Duodenal mucosa (tissue), 2 donors: ENCODE results near the gene CGN.
A peak's percentile ranks its signal among the peaks of the same experiment; 100 is the strongest.

ENCODE experiments used
- H3K27ac ChIP-seq: one replicate; pipeline ENCODE4 v1.7.0; 2013; ENCODE audit warnings: low read depth, low read length
- H3K27me3 ChIP-seq, 2 donors: one replicate each; pipeline ENCODE4 v1.7.0; 2013; ENCODE audit warnings: low read length in 2 of 2, control low read depth in 1 of 2; ENCODE audit not compliant: insufficient read depth in 2 of 2, control insufficient read depth in 1 of 2
- H3K36me3 ChIP-seq, 2 donors: one replicate each; pipeline ENCODE4 v1.7.0; 2013; ENCODE audit warnings: low read length in 2 of 2, control low read depth in 1 of 2; ENCODE audit not compliant: insufficient read depth in 2 of 2, control insufficient read depth in 1 of 2
- H3K4me1 ChIP-seq, 2 donors: one replicate each; pipeline ENCODE4 v1.7.0; 2013; ENCODE audit warnings: low read length in 2 of 2, control low read depth in 1 of 2; ENCODE audit not compliant: insufficient read depth in 2 of 2, control insufficient read depth in 1 of 2
- H3K4me3 ChIP-seq, 2 donors: one replicate each; pipeline ENCODE4 v1.7.0; 2013; ENCODE audit warnings: low read length in 2 of 2, low read depth in 1 of 2
- H3K9ac ChIP-seq, 2 donors: one replicate each; pipeline ENCODE4 v1.7.0; 2013; ENCODE audit warnings: low read length in 2 of 2, low read depth in 1 of 2
- H3K9me3 ChIP-seq, 2 donors: one replicate each; pipeline ENCODE4 v1.7.0; 2013; ENCODE audit warnings: low read length in 2 of 2, control low read depth in 1 of 2; ENCODE audit not compliant: control insufficient read depth in 1 of 2

The CGN gene

GRCh38 chr1:151533870-151534269, 22.7 kb downstream of the CGN start:
- no peak overlapping the region for H3K9ac ChIP-seq
- no peak overlapping the region for H3K4me3 ChIP-seq
- no peaks in the 10 kb centered on the region for H3K9me3 ChIP-seq
- H3K27ac ChIP-seq = no peak overlapping the region
- H3K4me1 ChIP-seq = no peaks in the 10 kb centered on the region
- no peaks in the 10 kb centered on the region for H3K27me3 ChIP-seq
- H3K36me3 ChIP-seq = peaks cover 7 to 62% of the 10 kb centered on the region in 2 donors

GRCh38 chr1:151534662-151535278, 23.6 kb downstream of the CGN start:
- peaks cover 8 to 9% of the 10 kb centered on the region in 2 donors for H3K4me1 ChIP-seq
- H3K9me3 ChIP-seq = no peaks in the 10 kb centered on the region
- H3K27me3 ChIP-seq = no peaks in the 10 kb centered on the region
- H3K27ac ChIP-seq = no peak overlapping the region
- peaks cover 7 to 55% of the 10 kb centered on the region in 2 donors for H3K36me3 ChIP-seq
- no peak overlapping the region for H3K9ac ChIP-seq
- no peak overlapping the region for H3K4me3 ChIP-seq

DNA sequence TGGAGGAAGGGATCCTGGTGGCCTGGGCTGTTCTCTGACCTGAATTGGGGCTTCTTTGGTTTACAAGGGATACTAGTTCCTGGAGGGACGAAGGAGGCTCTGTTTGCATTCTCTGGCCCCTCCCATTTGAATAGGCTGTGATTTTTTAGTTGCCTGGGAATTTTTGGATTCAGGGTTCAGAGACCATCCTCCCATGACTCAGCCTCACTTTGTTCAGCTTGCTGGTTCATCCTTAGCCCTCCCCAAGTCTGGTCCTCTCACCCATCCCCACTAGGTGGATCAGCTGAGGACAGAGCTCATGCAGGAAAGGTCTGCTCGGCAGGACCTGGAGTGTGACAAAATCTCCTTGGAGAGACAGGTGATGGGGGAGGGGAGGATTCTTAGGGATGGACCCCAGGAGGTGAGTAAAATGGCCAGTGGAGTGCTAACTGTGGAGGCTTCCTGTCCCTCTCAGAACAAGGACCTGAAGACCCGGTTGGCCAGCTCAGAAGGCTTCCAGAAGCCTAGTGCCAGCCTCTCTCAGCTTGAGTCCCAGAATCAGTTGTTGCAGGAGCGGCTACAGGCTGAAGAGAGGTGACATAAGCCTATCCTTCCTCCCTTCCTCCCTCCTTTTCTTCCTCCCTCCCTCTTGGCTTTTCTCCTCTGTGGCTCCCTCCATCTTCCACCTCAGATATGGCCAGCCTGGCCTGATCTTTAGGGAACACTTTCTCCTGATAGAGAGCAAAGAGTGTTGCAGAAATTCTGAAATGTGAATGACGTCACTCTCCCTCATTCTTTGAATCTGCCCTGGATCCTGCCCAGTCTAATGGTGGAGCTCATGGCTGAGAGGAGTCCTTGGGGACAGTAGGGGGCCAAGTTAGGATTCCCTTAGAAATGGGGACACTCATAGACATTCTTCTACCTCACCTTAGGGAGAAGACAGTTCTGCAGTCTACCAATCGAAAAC, 24.4 kb downstream of the CGN start:
- Histone ChIP-seq H3K27ac (no peak overlapping the region), H3K27me3 (no peaks in the 10 kb centered on the region), H3K4me1 (peaks cover 10% of the 10 kb centered on the region in 2 donors), H3K9me3 (no peaks in the 10 kb centered on the region), H3K36me3 (peaks cover 7 to 46% of the 10 kb centered on the region in 2 donors), H3K4me3 (no peak overlapping the region), H3K9ac (no peak overlapping the region)

DNA sequence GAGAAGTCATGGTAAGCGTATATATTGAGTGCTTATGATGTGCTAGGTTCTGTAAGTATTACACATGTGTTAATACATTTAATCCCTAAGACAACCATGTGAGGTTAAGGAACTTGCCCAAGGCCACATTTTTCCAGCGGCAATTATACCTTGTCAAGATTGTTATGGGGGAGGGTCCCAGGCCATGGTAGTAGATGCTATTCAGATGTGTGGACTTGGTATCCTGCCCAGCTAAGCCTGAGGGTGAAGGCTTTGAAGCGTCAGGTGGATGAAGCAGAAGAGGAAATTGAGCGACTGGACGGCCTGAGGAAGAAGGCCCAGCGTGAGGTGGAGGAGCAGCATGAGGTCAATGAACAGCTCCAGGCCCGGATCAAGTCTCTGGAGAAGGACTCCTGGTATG, 25.3 kb downstream of the CGN start:
- Histone ChIP-seq H3K9me3 (no peaks in the 10 kb centered on the region), H3K9ac (no peak overlapping the region), H3K4me1 (peaks cover 15% of the 10 kb centered on the region in 2 donors), H3K27me3 (no peaks in the 10 kb centered on the region), H3K36me3 (peaks cover 7 to 38% of the 10 kb centered on the region in 2 donors), H3K4me3 (no peak overlapping the region), H3K27ac (no peak overlapping the region)

GRCh38 chr1:151537112-151537511, 25.9 kb downstream of the CGN start:
- Histone ChIP-seq H3K36me3 (peaks cover 7 to 38% of the 10 kb centered on the region in 2 donors), H3K27ac (no peak overlapping the region), H3K9ac (no peak overlapping the region), H3K27me3 (no peaks in the 10 kb centered on the region), H3K9me3 (no peaks in the 10 kb centered on the region), H3K4me3 (no peak overlapping the region), H3K4me1 (peaks cover 16 to 19% of the 10 kb centered on the region in 2 donors)

GRCh38 chr1:151539321-151540020, 28.3 kb downstream of the CGN start:
- no peaks in the 10 kb centered on the region for H3K27me3 ChIP-seq
- peak overlapping the region; percentile 86 to 87 for H3K4me3 ChIP-seq
- peak overlapping the region; percentile 95 for H3K27ac ChIP-seq
- no peaks in the 10 kb centered on the region for H3K9me3 ChIP-seq
- H3K36me3 ChIP-seq = peaks cover 4 to 30% of the 10 kb centered on the region in 2 donors
- peaks cover 23 to 26% of the 10 kb centered on the region in 2 donors for H3K4me1 ChIP-seq
- peak overlapping the region; percentile 85 to 87 for H3K9ac ChIP-seq

DNA sequence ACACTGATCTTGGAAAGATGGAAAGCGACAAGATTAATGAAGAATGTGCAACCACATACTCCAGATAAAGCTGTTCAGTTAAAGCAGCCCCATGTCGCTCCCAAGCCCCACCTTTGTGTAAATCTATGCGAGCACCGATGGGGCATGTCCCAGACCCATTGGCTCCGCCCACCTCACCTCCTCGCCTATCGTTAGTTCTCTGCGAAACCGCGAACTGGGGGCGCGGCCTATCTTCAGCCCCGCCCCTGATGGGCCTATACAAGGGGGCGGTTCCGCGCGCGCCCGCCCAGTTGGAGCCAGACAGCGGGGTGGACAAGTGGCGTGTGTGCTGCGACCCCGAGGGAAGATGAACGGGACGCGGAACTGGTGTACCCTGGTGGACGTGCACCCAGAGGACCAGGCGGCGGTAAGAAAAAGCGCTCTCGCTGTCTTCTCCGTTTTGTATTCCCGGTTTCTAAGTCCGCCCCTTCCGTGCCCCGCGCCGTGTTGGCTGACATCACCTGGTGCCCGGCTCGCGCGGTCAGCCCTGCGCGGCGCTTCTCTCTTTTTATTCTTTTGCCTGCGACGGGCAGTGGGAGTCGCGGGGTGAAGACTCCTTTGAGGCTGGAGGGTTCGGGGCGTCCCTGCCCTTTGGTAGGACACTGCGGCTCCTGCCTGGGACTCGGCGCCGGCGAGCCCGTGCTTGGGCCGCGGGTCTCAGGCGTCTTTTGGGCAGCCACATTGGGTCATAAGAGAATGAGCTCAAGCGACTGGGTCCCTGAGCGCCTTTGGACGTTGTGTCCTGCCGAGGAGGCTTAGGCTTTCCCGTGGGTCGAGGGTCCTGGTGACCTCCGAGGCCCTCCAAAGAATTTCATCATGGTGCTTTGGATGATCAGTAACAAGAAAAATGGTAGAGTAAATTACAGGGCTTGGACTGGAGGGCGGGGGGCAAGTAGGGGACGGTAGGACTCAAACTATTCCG, 29.1 kb downstream of the CGN start, which contains the start of gene TUFT1:
TSS of gene TUFT1 (plus strand) at position 289 of the 961 bp plus-strand sequence. CDS start at position 347, 58 bp downstream.
- H3K4me3 ChIP-seq = peak within 1 kb of the TSS; percentile 86 to 87
- H3K4me1 ChIP-seq = peaks cover 23 to 26% of the 10 kb centered on the region in 2 donors
- no peaks in the 10 kb centered on the region for H3K9me3 ChIP-seq
- H3K27me3 ChIP-seq = no peaks in the 10 kb centered on the region
- H3K9ac ChIP-seq = peak within 1 kb of the TSS; percentile 85 to 87
- H3K27ac ChIP-seq = peak within 1 kb of the TSS; percentile 95
- H3K36me3 ChIP-seq = peaks cover 0 to 21% of the 10 kb centered on the region in 2 donors

GRCh38 chr1:151540982-151541377, 29.8 kb downstream of the CGN start:
- H3K27me3 ChIP-seq = no peaks in the 10 kb centered on the region
- peak overlapping the region; percentile 86 to 87 for H3K4me3 ChIP-seq
- H3K9me3 ChIP-seq = no peaks in the 10 kb centered on the region
- H3K9ac ChIP-seq = peak overlapping the region; percentile 85 to 87
- peak overlapping the region; percentile 92 for H3K27ac ChIP-seq
- peaks cover 0 to 15% of the 10 kb centered on the region in 2 donors for H3K36me3 ChIP-seq
- H3K4me1 ChIP-seq = peaks cover 23 to 26% of the 10 kb centered on the region in 2 donors

DNA sequence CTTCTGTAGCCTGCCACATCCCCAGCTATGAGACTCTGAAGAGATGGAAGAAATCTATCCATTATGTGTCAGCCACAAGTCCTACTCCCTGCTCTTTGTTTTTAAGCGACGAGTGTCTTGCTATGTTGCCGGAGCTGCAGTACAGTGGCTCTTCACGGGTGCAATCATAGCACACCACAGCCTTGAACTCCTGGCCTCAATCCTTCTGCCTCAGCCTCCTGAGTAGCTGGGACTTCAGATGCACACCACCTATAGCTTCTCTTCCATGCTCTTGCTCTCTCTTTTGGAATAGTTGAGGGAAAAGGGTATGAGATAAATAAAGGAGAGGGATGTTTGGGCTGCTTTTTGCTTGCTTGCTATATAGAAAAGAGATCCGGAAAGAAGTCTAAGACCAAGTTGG, 30.6 kb downstream of the CGN start:
- Histone ChIP-seq H3K27ac (no peak overlapping the region), H3K36me3 (peaks cover 0 to 8% of the 10 kb centered on the region in 2 donors), H3K4me3 (peak overlapping the region; percentile 86 to 87), H3K9me3 (no peaks in the 10 kb centered on the region), H3K4me1 (peaks cover 23 to 26% of the 10 kb centered on the region in 2 donors), H3K27me3 (no peaks in the 10 kb centered on the region), H3K9ac (peak overlapping the region; percentile 85 to 87)
